ENCODE results near the gene MFSD11. TPM values are rescaled to one million over a fixed set of nuclear protein-coding genes. Genes with fewer than 3 reads are reported as not detected.
A peak's percentile ranks its signal among the peaks of the same experiment; 100 is the strongest.
"Not testable (repeated sequence)": the region's sequence is repeated elsewhere in the genome, so short reads cannot be mapped to it uniquely, and the experiment has no call there.

The MFSD11 gene
- total RNA-seq, 2 experiments from 2014 or later = 25.5 to 29.4 TPM

DNA sequence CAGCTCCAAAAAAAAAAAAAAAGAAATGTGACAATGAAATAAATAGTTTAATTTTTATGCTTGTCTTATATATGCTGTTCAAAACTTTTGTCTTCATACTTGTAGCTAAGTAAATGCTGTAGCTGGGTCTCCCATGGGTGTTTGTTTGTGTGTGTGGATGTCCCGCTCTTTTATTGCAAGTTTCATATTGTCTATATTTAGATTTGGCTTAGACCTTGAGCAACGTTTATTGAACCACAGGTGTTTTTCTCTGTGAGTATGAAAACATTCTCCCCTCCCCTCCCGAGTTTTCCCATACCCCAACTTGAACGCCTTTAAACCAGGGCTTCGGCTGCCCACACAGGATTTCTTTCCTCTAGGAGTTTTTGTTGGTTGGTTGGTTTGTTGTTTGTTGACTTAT, 45.2 kb downstream of the MFSD11 start:
- peaks cover 13% of the 10 kb centered on the region for H3K36me3 ChIP-seq (ENCODE audit: insufficient read depth, low read length)
- no peak overlapping the region for H3K27ac Mint-ChIP-seq
- ChIA-PET CTCF (interaction anchor here (0.8 kb wide), 1 partner anchor 85 kb away, joined by 3 read pairs; no protein-coding TSS in a partner anchor), POLR2A (no interaction called here)
- H3K9me3 ChIP-seq (ENCODE audit: control insufficient read depth in 1 of 2, insufficient read depth in 1 of 2, low read length in 2 of 2) = no peaks in the 10 kb centered on the region
- no peaks in the 10 kb centered on the region for H3K27me3 ChIP-seq (ENCODE audit: control insufficient read depth in 1 of 2, insufficient read depth in 2 of 2, low read length in 2 of 2)
- no peak overlapping the region for H3K27ac ChIP-seq (ENCODE audit: low read depth in 1 of 2, low read length in 2 of 2)
- H3K4me3 Mint-ChIP-seq = no peak overlapping the region
- no peak for TF ChIP-seq CTCF (IDR thresholded peaks at IDR 0.05)
- peaks cover 4% of the 10 kb centered on the region for H3K4me1 ChIP-seq (ENCODE audit: insufficient read depth, low read length)
- peaks cover 29% of the 10 kb centered on the region for H3K36me3 Mint-ChIP-seq (ENCODE audit: low read depth)
- no peak overlapping the region for H3K4me3 ChIP-seq (ENCODE audit: low read length)
- intact Hi-C loops (cut with DNase I, micrococcal nuclease) = loop anchor here in 1 of 2 experiments (5.0 kb wide), 2 partner anchors 56 to 71 kb away; partner anchors contain the start of genes JMJD6, METTL23 and MXRA7
- ATAC-seq (ENCODE audit: poor library complexity) (no peak), DNase-seq (no peak)
- no peaks in the 10 kb centered on the region for H3K27me3 Mint-ChIP-seq
- H3K4me1 Mint-ChIP-seq (ENCODE audit: low read depth) = no peaks in the 10 kb centered on the region
- no peaks in the 10 kb centered on the region for H3K9me3 Mint-ChIP-seq

DNA sequence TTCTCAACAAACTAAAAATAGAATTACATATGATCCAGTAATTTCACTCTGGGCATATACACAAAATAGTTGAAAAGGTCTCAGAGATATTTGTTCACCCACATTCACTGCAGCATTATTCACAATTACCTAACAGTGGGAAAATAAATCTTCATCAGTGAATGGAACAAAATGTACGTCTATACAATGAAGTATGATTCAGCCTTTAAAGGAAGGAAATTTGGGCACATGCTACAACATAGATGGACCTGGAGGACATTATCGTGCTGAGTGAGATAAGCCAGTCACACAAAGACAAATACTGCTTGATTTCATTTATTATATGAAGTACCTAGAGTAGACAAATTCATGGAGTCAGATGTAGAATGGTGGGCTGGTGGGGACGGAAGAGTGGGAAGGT, 47.0 kb downstream of the MFSD11 start:
- Histone ChIP-seq H3K27me3 (ENCODE audit: control insufficient read depth in 1 of 2, insufficient read depth in 2 of 2, low read length in 2 of 2) (no peaks in the 10 kb centered on the region), H3K4me1 (ENCODE audit: insufficient read depth, low read length) (peaks cover 4% of the 10 kb centered on the region), H3K36me3 (ENCODE audit: insufficient read depth, low read length) (peaks cover 5% of the 10 kb centered on the region), H3K27ac (ENCODE audit: low read depth in 1 of 2, low read length in 2 of 2) (no peak overlapping the region), H3K9me3 (ENCODE audit: control insufficient read depth in 1 of 2, insufficient read depth in 1 of 2, low read length in 2 of 2) (no peaks in the 10 kb centered on the region), H3K4me3 (ENCODE audit: low read length) (no peak overlapping the region)
- Mint-ChIP-seq H3K27ac (no peak overlapping the region), H3K9me3 (no peaks in the 10 kb centered on the region), H3K4me3 (no peak overlapping the region), H3K36me3 (ENCODE audit: low read depth) (peaks cover 19% of the 10 kb centered on the region), H3K27me3 (no peaks in the 10 kb centered on the region), H3K4me1 (ENCODE audit: low read depth) (no peaks in the 10 kb centered on the region)
- DNase-seq (no peak), ATAC-seq (ENCODE audit: poor library complexity) (no peak)
- TF ChIP-seq CTCF (IDR thresholded peaks at IDR 0.05) = no peak
- POLR2A ChIA-PET = no interaction called here
- CTCF ChIA-PET = no interaction called here
- intact Hi-C loops (cut with DNase I, micrococcal nuclease) = loop anchor here in 1 of 2 experiments (5.0 kb wide), 2 partner anchors 58 to 73 kb away; partner anchors contain the start of genes JMJD6, METTL23 and MXRA7

- POLR2A ChIA-PET; intact Hi-C loops (cut with DNase I, micrococcal nuclease); H3K27ac Mint-ChIP-seq; H3K4me3 ChIP-seq (ENCODE audit: low read length); H3K27me3 ChIP-seq (ENCODE audit: control insufficient read depth in 1 of 2, insufficient read depth in 2 of 2, low read length in 2 of 2); H3K9me3 Mint-ChIP-seq; H3K9me3 ChIP-seq (ENCODE audit: control insufficient read depth in 1 of 2, insufficient read depth in 1 of 2, low read length in 2 of 2); H3K36me3 Mint-ChIP-seq (ENCODE audit: low read depth); CTCF ChIA-PET; DNase-seq; H3K36me3 ChIP-seq (ENCODE audit: insufficient read depth, low read length); H3K4me3 Mint-ChIP-seq; H3K27ac ChIP-seq (ENCODE audit: low read depth in 1 of 2, low read length in 2 of 2); H3K27me3 Mint-ChIP-seq: not testable (repeated sequence)
- ATAC-seq (ENCODE audit: poor library complexity) = peak; percentile 31
- peaks cover 11% of the 10 kb centered on the region for H3K4me1 ChIP-seq (ENCODE audit: insufficient read depth, low read length)
- peaks cover 11% of the 10 kb centered on the region for H3K4me1 Mint-ChIP-seq (ENCODE audit: low read depth)
Observed at GRCh38 chr17:76787866-76788265, 49.9 kb downstream of the MFSD11 start.

GRCh38 chr17:76789235-76789788, 51.4 kb downstream of the MFSD11 start:
- H3K27ac ChIP-seq (ENCODE audit: low read depth in 1 of 2, low read length in 2 of 2) = no peak overlapping the region
- H3K4me1 ChIP-seq (ENCODE audit: insufficient read depth, low read length) = peaks cover 11% of the 10 kb centered on the region
- ATAC-seq (ENCODE audit: poor library complexity) (no peak), DNase-seq (no peak)
- H3K27me3 Mint-ChIP-seq = no peaks in the 10 kb centered on the region
- H3K4me3 ChIP-seq (ENCODE audit: low read length) = no peak overlapping the region
- ChIA-PET CTCF (interaction anchor here (1.6 kb wide), 1 partner anchor 62 kb away, joined by 3 read pairs; the partner anchor contains the start of gene METTL23), POLR2A (interaction anchor here (0.6 kb wide), 1 partner anchor 381 kb away, joined by 5 read pairs; no protein-coding TSS in a partner anchor)
- H3K27ac Mint-ChIP-seq = no peak overlapping the region
- TF ChIP-seq CTCF (IDR thresholded peaks at IDR 0.05) = no peak
- peaks cover 4% of the 10 kb centered on the region for H3K36me3 Mint-ChIP-seq (ENCODE audit: low read depth)
- peaks cover 11% of the 10 kb centered on the region for H3K4me1 Mint-ChIP-seq (ENCODE audit: low read depth)
- intact Hi-C loops (cut with DNase I, micrococcal nuclease) = no loop called here
- no peaks in the 10 kb centered on the region for H3K9me3 ChIP-seq (ENCODE audit: control insufficient read depth in 1 of 2, insufficient read depth in 1 of 2, low read length in 2 of 2)
- no peaks in the 10 kb centered on the region for H3K36me3 ChIP-seq (ENCODE audit: insufficient read depth, low read length)
- H3K9me3 Mint-ChIP-seq = no peaks in the 10 kb centered on the region
- H3K4me3 Mint-ChIP-seq = no peak overlapping the region
- H3K27me3 ChIP-seq (ENCODE audit: control insufficient read depth in 1 of 2, insufficient read depth in 2 of 2, low read length in 2 of 2) = no peaks in the 10 kb centered on the region

Data from CD4-positive, alpha-beta T cell (primary cell).